Heart left ventricle (tissue), 16 donors: ENCODE data around the gene SGTA. TPM values are rescaled to one million over a fixed set of nuclear protein-coding genes. Genes with fewer than 3 reads are reported as not detected.

Source experiments
- ATAC-seq, 4 donors: fragments of 200-7000 bp; cut with Tn5 transposase; one replicate each; pipeline ENCODE4 v1.9.1; 2020 to 2022; ENCODE audit warnings: moderate library complexity in 4 of 4, mild to moderate bottlenecking in 3 of 4, moderate number of reproducible peaks in 1 of 4
- DNase-seq, 5 donors: peaks; one replicate each; pipeline ENCODE4 v3.0.0-alpha.2; 2020
- H3K27ac ChIP-seq, 12 donors: fragments of 200-600 bp; sonication (generic) in 4 of 12; one replicate each; pipeline versions ENCODE4 v1.5.0 to v1.8.0; 2016 to 2022; ENCODE audit warnings: mild to moderate bottlenecking in 2 of 12
- H3K27me3 ChIP-seq, 9 donors: fragments of 200-600 bp; sonication (generic) in 2 of 9; one replicate each; pipeline versions ENCODE4 v1.5.1 to v1.8.0; 2016 to 2022; ENCODE audit warnings: mild to moderate bottlenecking in 3 of 9
- H3K36me3 ChIP-seq, 9 donors: fragments of 200-600 bp; sonication (generic) in 2 of 9; one replicate each; pipeline versions ENCODE4 v1.5.0 to v1.8.0; 2018 to 2022; ENCODE audit warnings: mild to moderate bottlenecking in 2 of 9
- H3K4me1 ChIP-seq, 12 donors: fragments of 200-600 bp; sonication (generic) in 4 of 12; one replicate each; pipeline versions ENCODE4 v1.5.0 to v1.8.0; 2016 to 2022; ENCODE audit warnings: mild to moderate bottlenecking in 3 of 12
- H3K4me3 ChIP-seq, 12 donors: fragments of 200-600 bp; sonication (generic) in 4 of 12; one replicate each; pipeline versions ENCODE4 v1.5.0 to v1.8.0; 2017 to 2022; ENCODE audit warnings: mild to moderate bottlenecking in 9 of 12, moderate library complexity in 4 of 12
- H3K9me3 ChIP-seq, 12 donors: fragments of 200-600 bp; sonication (generic) in 4 of 12; one replicate each; pipeline versions ENCODE4 v1.5.0 to v1.8.0; 2016 to 2022; ENCODE audit warnings: mild to moderate bottlenecking in 1 of 12
- CTCF ChIP-seq, 12 donors: fragments of 200-600 bp; sonication (generic) in 4 of 12; IDR thresholded peaks; one replicate each; pipeline versions ENCODE4 v1.5.0 to v1.8.0; 2018 to 2022; ENCODE audit warnings: antibody characterized with exemption in 12 of 12, mild to moderate bottlenecking in 5 of 12
- POLR2A ChIP-seq, 2 donors: fragments of 450-650 bp; IDR thresholded peaks; one replicate each; pipeline ENCODE4 v1.6.1; 2017; ENCODE audit warnings: antibody characterized with exemption in 2 of 2, mild to moderate bottlenecking in 2 of 2, moderate library complexity in 2 of 2
- WGBS, 4 donors: extraction: QIAGEN DNeasy Blood & Tissue Kit in 2 of 4; methylation state at CpG; one replicate each; pipeline versions ENCODE4 v1.1.5 to v1.1.7; 2013 to 2018; 5-methylcytosine and 5-hydroxymethylcytosine counted together
- intact Hi-C, 10 donors: fragments of 100-400 bp; cut with DNase I; formaldehyde crosslinking; loops; one replicate each; pipeline versions ENCODE4 v1.11.1 to v1.14.2; 2022
- polyA plus RNA-seq, 2 donors: library from polyadenylated mRNA; stranded (reverse); fragments of 200-250 nt; gene quantifications; one replicate each; pipeline ENCODE4 v1.2.3, GENCODE V29; 2013
- total RNA-seq, 9 donors: library from RNA; depleted of rRNA in 2 of 9; stranded (reverse); fragments of >200 nt in 2 of 9; fragmentation: NEBNext Ultra II Directional in 3 of 9; extraction: Animal tissue kit (Norgen Biotek cat#: 25700) in 3 of 9; gene quantifications; one replicate each; pipeline versions ENCODE4 v1.1.0 to v1.2.4, GENCODE V29; 2016 to 2023
- donor health status: ischemic (EF 13 %, LVEDD 7.1; RV severe dilation, severe dysfunction).
- donor health status: healthy with polysubstance abuse.
- donor health status: DM: no; HTN: yes; CAD: no.
- donor health status: DM: no; HTN: no; CAD: no.
- donor health status: ischemic (EF 25% LVEDD 6.9; RV normal size, moderate dysfunction).
- donor health status: ischemic (EF 25% LVEDD 5.7; RV mildly dilated, moderate dysfunction).
- donor health status: healthy.
- donor health status: DM: yes; HTN: yes; CAD: no.
- donor health status: ischemic (EF 35%, LVEDD 5.7; RV mildly dilated, moderate dysfunction).
- donor health status: nonischemic (EF 11% LVEDD 7.7; RV severe dilation, severe dysfunction).
- donor health status: DM: yes; HTN: yes; CAD: no.
- donor health status: PGD.
- donor health status: ischemic (EF 29% LVEDD 5.4; RV normal size, mild dysfunction).
- donor health status: nonischemic (EF 23%, LVEDD 6.1; RV moderate dilation, normal function).

The SGTA gene
- total and polyA plus RNA-seq, 11 donors = 47.4 to 125 (median 65.6) TPM

GRCh38 chr19:2731181-2731995 is 51.7 kb downstream of the SGTA start:
- TF ChIP-seq POLR2A (IDR thresholded peaks at IDR 0.05) (no peak), CTCF (IDR thresholded peaks at IDR 0.05) (no peak)
- H3K36me3 ChIP-seq = peaks cover 0 to 44% (median 9%) of the 10 kb centered on the region in 9 donors
- peak in 1 of 5 donors; percentile 51 for DNase-seq
- ATAC-seq = no peak
- H3K27ac ChIP-seq = no peak overlapping the region
- intact Hi-C loops = no loop called here
- H3K9me3 ChIP-seq = peaks cover 0 to 1% (median 0%) of the 10 kb centered on the region in 12 donors
- H3K4me1 ChIP-seq = peaks cover 0 to 4% (median 0%) of the 10 kb centered on the region in 12 donors
- H3K4me3 ChIP-seq = no peak overlapping the region
- peaks cover 0 to 15% (median 9%) of the 10 kb centered on the region in 9 donors for H3K27me3 ChIP-seq
- WGBS, 4 donors = 83 to 89% (median 87%) methylated on average over 32 to 41 of the region's 41 CpGs

- 85 to 90% (median 87%) methylated on average over 11 to 26 of the region's 26 CpGs for WGBS, 4 donors
- Histone ChIP-seq H3K36me3 (peaks cover 0 to 33% (median 6%) of the 10 kb centered on the region in 9 donors), H3K27me3 (peaks cover 0 to 24% (median 10%) of the 10 kb centered on the region in 9 donors), H3K27ac (no peak overlapping the region), H3K4me1 (peaks cover 0 to 4% (median 0%) of the 10 kb centered on the region in 12 donors), H3K4me3 (no peak overlapping the region), H3K9me3 (no peaks in the 10 kb centered on the region)
- DNase-seq (peak in 1 of 5 donors; percentile 40), ATAC-seq (no peak)
- TF ChIP-seq CTCF (IDR thresholded peaks at IDR 0.05) (no peak), POLR2A (IDR thresholded peaks at IDR 0.05) (no peak)
- intact Hi-C loops = loop anchor here in 2 of 10 donors (10.0 kb wide), 1 partner anchor 65 kb away; no protein-coding TSS in a partner anchor
Measured at GRCh38 chr19:2729943-2730818, 52.9 kb downstream of the SGTA start.

GRCh38 chr19:2728783-2729387 is 54.2 kb downstream of the SGTA start:
- no peak for TF ChIP-seq CTCF (IDR thresholded peaks at IDR 0.05)
- no peak for TF ChIP-seq POLR2A (IDR thresholded peaks at IDR 0.05)
- peak in 1 of 5 donors; percentile 41 for DNase-seq
- no peak overlapping the region for H3K27ac ChIP-seq
- H3K4me3 ChIP-seq = no peak overlapping the region
- intact Hi-C loops = loop anchor here in 2 of 10 donors (10.0 kb wide), 1 partner anchor 64 kb away; no protein-coding TSS in a partner anchor
- peaks cover 0 to 4% (median 0%) of the 10 kb centered on the region in 12 donors for H3K4me1 ChIP-seq
- ATAC-seq = no peak
- peaks cover 0 to 22% (median 0%) of the 10 kb centered on the region in 9 donors for H3K36me3 ChIP-seq
- 72 to 88% (median 86%) methylated on average over 8 to 23 of the region's 23 CpGs for whole genome bisulfite sequencing, 4 donors
- no peaks in the 10 kb centered on the region for H3K9me3 ChIP-seq
- peaks cover 0 to 28% (median 10%) of the 10 kb centered on the region in 9 donors for H3K27me3 ChIP-seq
